HG03095 (cell line): Measurements from ENCODE around the gene BFSP2.
"Not testable (repeated sequence)": the region's sequence is repeated elsewhere in the genome, so short reads cannot be mapped to it uniquely, and the experiment has no call there.

ENCODE experiments used
- ATAC-seq: cut with Tn5 transposase; IDR thresholded peaks from one replicate; pipeline ENCODE4 v1.9.1; 2021; ENCODE audit warnings: moderate library complexity; ENCODE audit not compliant: unreplicated experiment

Gene BFSP2

GRCh38 chr3:133477487-133477886 lies 77.6 kb downstream of the BFSP2 start:
- peak; percentile 45 for ATAC-seq

- no peak for ATAC-seq
Measured at GRCh38 chr3:133478624-133479023, 78.8 kb downstream of the BFSP2 start.

- no peak for ATAC-seq
Measured at GRCh38 chr3:133479401-133479800, 79.5 kb downstream of the BFSP2 start.

DNA sequence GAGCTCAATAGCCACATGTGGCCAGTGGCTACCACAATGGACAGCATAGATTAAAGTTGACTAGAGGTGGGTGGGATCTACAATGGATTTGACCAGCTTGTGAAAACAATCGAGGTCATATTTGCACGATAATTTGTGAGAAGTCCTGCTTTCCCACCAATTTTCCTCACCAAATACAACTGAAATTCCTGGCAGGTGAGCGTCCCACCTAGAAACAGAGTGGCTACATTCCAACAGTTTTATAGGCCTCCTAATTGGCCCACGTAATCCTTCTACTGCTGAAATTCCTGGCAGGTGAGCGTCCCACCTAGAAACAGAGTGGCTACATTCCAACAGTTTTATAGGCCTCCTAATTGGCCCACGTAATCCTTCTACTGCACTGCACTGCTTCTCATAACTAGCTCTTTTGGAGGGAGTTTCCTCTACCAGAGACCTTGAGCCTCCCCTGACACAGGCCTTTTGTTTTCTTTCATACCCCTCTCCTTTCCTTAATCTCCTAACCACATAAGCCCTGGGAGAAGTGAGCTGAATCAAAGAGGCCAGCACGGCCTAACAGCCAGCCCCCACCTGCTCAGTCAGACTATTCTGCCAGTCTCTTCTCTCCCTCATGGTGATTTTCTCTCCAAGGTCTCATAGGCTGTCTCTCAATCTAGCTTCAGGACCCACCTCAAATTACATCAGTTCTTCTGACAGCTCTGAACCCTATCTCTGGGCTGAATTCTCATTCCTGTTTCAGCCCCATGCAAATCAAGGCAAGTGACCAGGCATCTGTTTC lies 80.2 kb downstream of the BFSP2 start:
- ATAC-seq, result peak; percentile 55

GRCh38 chr3:133482474-133482873 lies 82.6 kb downstream of the BFSP2 start:
- ATAC-seq, result not testable (repeated sequence)

DNA sequence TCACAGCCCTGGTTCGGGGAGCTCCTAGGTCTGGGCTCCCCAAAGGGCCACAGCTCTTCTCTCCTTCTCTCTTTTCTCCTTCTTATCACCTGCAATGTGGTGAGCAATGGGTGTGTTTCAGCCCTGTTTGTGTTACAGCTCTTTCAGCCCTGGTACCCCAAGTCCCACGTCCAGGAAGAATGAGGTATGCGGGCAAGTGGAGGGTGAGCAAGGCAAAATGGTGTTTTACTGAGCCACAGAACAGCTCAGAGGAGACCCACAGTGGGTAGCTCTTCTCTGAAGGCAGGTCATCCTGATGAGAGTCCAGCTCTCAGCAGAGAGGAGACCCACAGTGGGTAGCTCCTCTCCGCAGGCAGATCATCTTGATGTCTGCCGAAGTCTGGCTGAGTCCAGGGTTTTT lies 86.8 kb downstream of the BFSP2 start:
- no peak for ATAC-seq

- no peak for ATAC-seq
Measured at GRCh38 chr3:133487204-133487603, 87.3 kb downstream of the BFSP2 start.

GRCh38 chr3:133487920-133488540 lies 88.2 kb downstream of the BFSP2 start:
- no peak for ATAC-seq

GRCh38 chr3:133488785-133489367 lies 89.0 kb downstream of the BFSP2 start:
- ATAC-seq, result no peak

DNA sequence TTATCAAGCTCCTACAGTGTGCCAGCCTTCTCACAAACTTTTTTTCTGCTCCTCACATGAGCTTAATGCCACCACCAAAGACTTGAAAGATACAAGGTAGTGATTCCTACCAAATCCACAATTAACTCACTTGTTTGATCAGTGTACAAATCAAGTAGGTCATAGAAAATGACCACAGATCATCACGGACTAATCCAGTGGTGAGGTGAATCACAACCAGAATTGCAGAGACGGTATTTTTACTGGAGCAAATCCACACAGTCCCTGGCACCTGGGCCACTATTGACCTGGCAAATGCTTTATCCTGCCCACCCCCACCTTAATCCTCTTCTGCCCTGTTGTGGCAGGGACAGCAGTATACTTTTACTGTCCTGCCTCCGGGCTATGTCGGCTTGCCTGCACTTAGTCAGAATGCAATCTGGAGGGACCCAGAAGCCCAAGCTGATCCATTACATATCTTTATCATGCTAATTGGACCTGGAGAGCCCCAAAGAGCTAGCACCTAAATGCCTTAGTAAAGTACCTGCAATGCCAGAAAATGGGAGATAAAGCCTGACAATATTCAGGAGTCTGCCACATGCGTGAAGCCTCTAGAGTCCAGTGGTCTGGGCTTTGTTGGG lies 89.7 kb downstream of the BFSP2 start:
- ATAC-seq, result no peak

DNA sequence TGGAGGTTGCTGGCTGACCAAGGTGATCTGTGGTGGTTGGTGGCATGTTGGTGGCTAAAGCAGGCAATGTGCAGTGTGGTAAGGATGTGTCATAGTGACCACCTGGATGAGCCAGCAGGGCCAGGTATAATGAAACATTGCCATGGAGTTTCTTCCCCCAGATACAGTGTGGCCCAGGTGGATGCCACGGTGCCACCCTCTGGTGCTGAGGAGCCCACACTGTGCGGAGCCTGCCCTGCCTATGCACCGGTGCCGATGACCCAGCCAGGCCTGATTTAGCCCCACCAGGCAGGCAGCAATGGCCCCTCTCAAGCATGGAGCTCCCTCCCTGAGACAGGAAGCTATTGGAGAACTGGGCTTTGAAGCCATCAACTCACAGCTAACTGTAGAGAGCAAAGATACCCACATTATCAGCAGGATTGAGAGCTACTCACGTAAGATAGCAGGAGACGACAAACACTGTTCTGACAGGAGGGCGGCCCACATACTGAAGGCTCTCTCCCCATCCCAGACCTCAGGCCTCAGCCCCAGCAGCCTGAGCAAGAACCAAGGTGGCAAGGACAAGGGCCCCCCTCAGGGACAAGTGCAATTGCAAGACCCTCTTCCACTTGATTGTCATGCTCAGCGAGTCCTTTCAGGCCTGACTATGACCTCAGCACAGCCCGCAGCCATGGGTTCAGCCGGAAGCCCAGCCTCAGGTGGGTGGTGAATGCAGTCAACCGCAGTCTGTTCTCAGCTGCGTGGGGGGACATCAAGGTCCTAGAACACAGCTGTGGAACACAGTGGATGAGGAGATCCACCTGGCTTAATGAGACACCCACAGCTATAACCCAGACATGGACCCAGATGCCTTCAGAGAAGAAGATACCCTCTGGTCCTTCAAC lies 90.9 kb downstream of the BFSP2 start:
- peak; percentile 90 for ATAC-seq

- ATAC-seq, result no peak
Measured at GRCh38 chr3:133491481-133492059, 91.7 kb downstream of the BFSP2 start.

DNA sequence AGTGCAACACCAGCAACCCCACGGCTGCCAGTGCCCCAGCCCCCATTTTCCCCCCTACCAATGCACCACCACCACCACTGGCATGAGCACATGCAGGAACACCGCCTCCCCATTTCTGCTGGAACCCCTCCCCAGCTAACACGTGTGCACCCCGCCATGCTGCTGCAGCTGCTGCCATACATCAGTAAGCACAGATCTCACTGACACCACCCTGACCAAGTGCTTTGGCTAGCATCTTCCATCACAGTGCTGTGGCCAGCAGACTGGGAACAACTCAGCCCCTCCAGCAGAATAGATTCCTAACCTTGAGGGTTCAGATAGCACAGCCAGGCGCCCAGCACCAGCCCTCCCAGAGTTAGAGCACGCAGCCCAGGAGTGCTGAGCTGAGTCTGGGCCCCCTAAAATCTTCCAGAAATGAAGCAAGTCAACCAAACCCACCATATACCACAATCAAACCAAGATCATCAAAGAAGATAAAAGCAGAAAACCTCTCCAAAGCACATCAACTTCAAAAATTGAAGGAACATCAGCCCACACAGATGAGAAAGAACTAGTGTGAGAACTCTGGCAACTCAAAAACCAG lies 92.4 kb downstream of the BFSP2 start:
- no peak for ATAC-seq

GRCh38 chr3:133494469-133494868 lies 94.6 kb downstream of the BFSP2 start:
- no peak for ATAC-seq

DNA sequence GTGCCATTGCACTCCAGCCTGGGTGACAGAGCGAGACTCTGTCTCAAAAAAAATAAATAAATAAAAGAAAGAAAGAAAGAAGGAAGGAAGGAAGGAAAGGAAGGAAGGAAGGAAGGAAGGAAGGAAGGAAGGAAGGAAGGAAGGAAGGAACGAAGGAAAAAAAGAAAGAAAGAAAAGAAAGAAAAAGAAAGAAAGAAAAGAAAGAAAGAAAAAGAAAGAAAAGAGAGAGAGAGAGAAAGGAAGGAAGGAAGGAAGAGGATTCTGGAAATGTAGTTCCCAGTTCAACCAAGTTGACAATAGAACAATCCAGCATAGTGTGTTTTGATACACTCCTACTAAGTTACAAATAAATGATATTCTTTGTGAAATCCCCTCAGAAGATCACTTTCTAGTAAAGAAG lies 102.7 kb downstream of the BFSP2 start:
- ATAC-seq, result not testable (repeated sequence)

DNA sequence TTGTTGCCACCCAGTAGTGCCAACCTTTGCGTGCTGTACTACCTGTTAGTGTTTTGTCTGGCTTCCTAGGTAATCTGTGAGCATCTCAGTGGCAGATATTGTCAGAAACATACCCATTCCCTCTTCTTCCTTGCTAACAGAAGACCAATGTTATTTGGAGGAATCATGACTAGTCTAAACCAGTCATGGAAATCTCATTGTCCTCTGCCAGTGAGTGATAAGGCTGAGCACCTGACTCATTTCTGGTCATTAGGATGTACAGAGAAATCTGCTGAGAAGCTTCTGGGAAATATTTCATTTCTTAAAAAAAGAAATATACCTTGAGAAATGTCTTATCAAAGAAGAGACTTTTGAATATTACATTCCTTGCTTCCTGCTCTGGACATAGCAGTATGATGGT lies 103.6 kb downstream of the BFSP2 start:
- no peak for ATAC-seq

GRCh38 chr3:133504736-133505135 lies 104.9 kb downstream of the BFSP2 start:
- ATAC-seq, result no peak

DNA sequence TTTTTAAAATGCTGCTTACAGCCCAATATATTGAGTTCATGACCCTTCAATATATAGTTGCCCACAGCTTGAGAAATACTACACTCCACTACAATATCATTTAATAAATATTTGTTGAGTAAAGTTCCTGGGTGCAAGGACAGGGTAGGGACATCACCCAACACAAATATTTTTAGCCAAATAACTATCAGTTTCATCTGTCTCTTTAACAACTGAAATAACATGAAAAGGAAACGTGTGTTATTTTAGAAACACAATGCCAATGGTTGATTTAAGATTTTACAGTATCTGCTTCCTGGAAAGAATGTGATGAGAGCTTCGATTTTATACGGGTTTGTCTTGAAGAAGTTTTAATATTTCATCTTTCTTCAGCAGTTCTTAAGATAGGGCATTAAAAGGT lies 106.0 kb downstream of the BFSP2 start:
- ATAC-seq, result peak; percentile 56

DNA sequence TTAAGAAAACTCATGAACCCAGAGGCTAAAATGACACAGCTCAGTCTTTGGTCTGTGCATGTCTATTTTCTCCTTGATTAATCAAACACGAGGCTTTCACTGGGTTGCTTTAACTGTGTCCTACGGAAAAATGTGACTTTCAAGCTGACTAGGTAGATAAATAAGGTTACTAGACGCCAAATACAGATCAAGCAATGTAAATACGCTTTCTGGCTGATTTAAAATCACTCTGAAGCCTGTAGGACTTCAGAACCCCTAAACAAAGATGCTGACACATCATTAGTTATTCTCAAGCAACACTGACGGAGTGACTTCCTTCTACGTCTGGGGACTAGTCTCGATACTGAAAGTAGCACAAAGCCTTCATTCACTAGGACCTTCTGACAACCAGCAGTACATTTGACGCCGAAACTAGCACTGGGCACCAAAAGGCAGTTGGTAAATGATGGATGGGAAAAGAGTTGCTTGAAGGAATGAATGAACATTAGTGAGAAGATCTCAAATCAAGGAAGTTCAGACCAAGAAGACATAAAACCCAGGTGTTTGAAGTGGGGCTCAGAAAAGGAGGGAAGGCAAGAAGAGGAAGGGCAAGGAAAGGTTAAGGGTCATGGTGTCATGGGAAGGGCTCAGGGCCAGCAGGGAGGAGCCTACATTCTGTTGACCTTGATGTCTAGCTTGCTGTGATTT lies 106.5 kb downstream of the BFSP2 start:
- peak; percentile 89 for ATAC-seq

- ATAC-seq, result no peak
Measured at GRCh38 chr3:133509488-133509887, 109.6 kb downstream of the BFSP2 start.
